SJCRH30 (cell line): ENCODE results near the gene NFE2L2. TPM values are rescaled to one million over a fixed set of nuclear protein-coding genes. Genes with fewer than 3 reads are reported as not detected.
"Not testable (repeated sequence)": the region's sequence is repeated elsewhere in the genome, so short reads cannot be mapped to it uniquely, and the experiment has no call there.

Experiments used
- DNase-seq, 2 experiments: peaks; one replicate each; pipeline ENCODE4 v3.0.0-alpha.2; 2015 to 2020
- H3K27ac ChIP-seq: fragments of 250-450 bp; sonication (Bioruptor Pico); 2 replicates; pipeline ENCODE4 v1.5.1; 2020; ENCODE audit warnings: mild to moderate bottlenecking, moderate library complexity
- H3K27me3 ChIP-seq: fragments of 250-450 bp; sonication (Bioruptor Pico); 2 replicates; pipeline ENCODE4 v1.5.1; 2020; ENCODE audit warnings: mild to moderate bottlenecking, moderate library complexity
- H3K36me3 ChIP-seq: fragments of 250-450 bp; sonication (Bioruptor Pico); 2 replicates; pipeline ENCODE4 v1.5.1; 2020; ENCODE audit warnings: mild to moderate bottlenecking, moderate library complexity
- H3K4me1 ChIP-seq: fragments of 250-450 bp; sonication (Bioruptor Pico); 2 replicates; pipeline ENCODE4 v1.5.1; 2020; ENCODE audit warnings: mild to moderate bottlenecking, moderate library complexity
- H3K4me3 ChIP-seq: fragments of 250-450 bp; sonication (Bioruptor Pico); 2 replicates; pipeline ENCODE4 v1.5.1; 2020; ENCODE audit warnings: mild to moderate bottlenecking, moderate library complexity
- H3K9me3 ChIP-seq: fragments of 250-450 bp; sonication (Bioruptor Pico); replicated peaks from 2 replicates; pipeline ENCODE4 v1.5.1; 2020; ENCODE audit warnings: mild to moderate bottlenecking, moderate library complexity
- total RNA-seq: library from RNA; depleted of rRNA; stranded (reverse); fragments of >200 nt; shearing (Covaris generic); gene quantifications from 2 replicates; pipeline ENCODE4 v1.2.3, GENCODE V29; 2014

Gene NFE2L2
- total RNA-seq, 1 experiment from 2014 or later = 47.7 TPM

GRCh38 chr2:177255227-177255601 is 9.3 kb downstream of the NFE2L2 start:
- Histone ChIP-seq H3K27ac (no peak overlapping the region), H3K4me3 (no peak overlapping the region), H3K4me1 (peaks cover 2% of the 10 kb centered on the region; the same call in 1 of the 2 replicates), H3K9me3 (no peaks in the 10 kb centered on the region), H3K36me3 (peaks cover 20% of the 10 kb centered on the region), H3K27me3 (no peaks in the 10 kb centered on the region)
- DNase-seq = no peak

GRCh38 chr2:177254433-177255226 is 9.9 kb downstream of the NFE2L2 start:
- no peak overlapping the region for H3K27ac ChIP-seq
- no peaks in the 10 kb centered on the region for H3K9me3 ChIP-seq
- peaks cover 21% of the 10 kb centered on the region for H3K36me3 ChIP-seq
- H3K27me3 ChIP-seq = no peaks in the 10 kb centered on the region
- H3K4me3 ChIP-seq = no peak overlapping the region
- peak; percentile 26 to 34 for DNase-seq
- H3K4me1 ChIP-seq = peaks cover 2% of the 10 kb centered on the region; the same call in 1 of the 2 replicates

- DNase-seq = no peak
- no peaks in the 10 kb centered on the region for H3K27me3 ChIP-seq
- peaks cover 2% of the 10 kb centered on the region; the same call in 1 of the 2 replicates for H3K4me1 ChIP-seq
- no peaks in the 10 kb centered on the region for H3K9me3 ChIP-seq
- H3K36me3 ChIP-seq = peaks cover 19% of the 10 kb centered on the region
- H3K4me3 ChIP-seq = no peak overlapping the region
- no peak overlapping the region for H3K27ac ChIP-seq
Observed at GRCh38 chr2:177253704-177254103, 10.8 kb downstream of the NFE2L2 start.

- peaks cover 2% of the 10 kb centered on the region; the same call in 1 of the 2 replicates for H3K4me1 ChIP-seq
- no peaks in the 10 kb centered on the region for H3K27me3 ChIP-seq
- DNase-seq = no peak
- H3K9me3 ChIP-seq = no peaks in the 10 kb centered on the region
- no peak overlapping the region for H3K4me3 ChIP-seq
- H3K36me3 ChIP-seq = peaks cover 14% of the 10 kb centered on the region
- H3K27ac ChIP-seq = no peak overlapping the region
Observed at GRCh38 chr2:177252808-177253531, 11.6 kb downstream of the NFE2L2 start.

GRCh38 chr2:177251165-177251542 is 13.4 kb downstream of the NFE2L2 start:
- Histone ChIP-seq H3K4me3 (no peak overlapping the region), H3K27me3 (no peaks in the 10 kb centered on the region), H3K4me1 (peaks cover 2% of the 10 kb centered on the region; the same call in 1 of the 2 replicates), H3K36me3 (peaks cover 12% of the 10 kb centered on the region), H3K9me3 (no peaks in the 10 kb centered on the region), H3K27ac (no peak overlapping the region; the same call in 1 of the 2 replicates)
- DNase-seq = no peak

GRCh38 chr2:177250461-177250860 is 14.1 kb downstream of the NFE2L2 start:
- DNase-seq = no peak
- H3K9me3 ChIP-seq = no peaks in the 10 kb centered on the region
- no peak overlapping the region for H3K27ac ChIP-seq
- H3K4me3 ChIP-seq = no peak overlapping the region
- peaks cover 12% of the 10 kb centered on the region for H3K36me3 ChIP-seq
- H3K4me1 ChIP-seq = peaks cover 4% of the 10 kb centered on the region
- H3K27me3 ChIP-seq = no peaks in the 10 kb centered on the region

- no peak for DNase-seq
- Histone ChIP-seq H3K36me3 (peaks cover 5% of the 10 kb centered on the region; the same call in 1 of the 2 replicates), H3K9me3 (no peaks in the 10 kb centered on the region), H3K27me3 (no peaks in the 10 kb centered on the region), H3K4me1 (peaks cover 13% of the 10 kb centered on the region), H3K4me3 (no peak overlapping the region), H3K27ac (no peak overlapping the region)
Observed at GRCh38 chr2:177249038-177249437, 15.5 kb downstream of the NFE2L2 start.

GRCh38 chr2:177247693-177248262 is 16.7 kb downstream of the NFE2L2 start:
- Histone ChIP-seq H3K4me1 (peaks cover 18% of the 10 kb centered on the region), H3K36me3 (peaks cover 5% of the 10 kb centered on the region; the same call in 1 of the 2 replicates), H3K27me3 (no peaks in the 10 kb centered on the region), H3K27ac (no peak overlapping the region), H3K9me3 (no peaks in the 10 kb centered on the region), H3K4me3 (no peak overlapping the region)
- no peak for DNase-seq

- H3K4me1 ChIP-seq = peaks cover 25% of the 10 kb centered on the region
- not testable (repeated sequence) for DNase-seq, H3K4me3 ChIP-seq, H3K9me3 ChIP-seq, H3K27ac ChIP-seq, H3K36me3 ChIP-seq, H3K27me3 ChIP-seq
Observed at GRCh38 chr2:177246523-177247030, 17.9 kb downstream of the NFE2L2 start.

- Histone ChIP-seq H3K4me1 (peaks cover 30% of the 10 kb centered on the region), H3K4me3 (no peak overlapping the region), H3K27me3 (no peaks in the 10 kb centered on the region), H3K36me3 (peaks cover 5% of the 10 kb centered on the region; the same call in 1 of the 2 replicates), H3K9me3 (no peaks in the 10 kb centered on the region), H3K27ac (no peak overlapping the region)
- no peak for DNase-seq
Observed at GRCh38 chr2:177246000-177246399, 18.5 kb downstream of the NFE2L2 start.

GRCh38 chr2:177245010-177245422 is 19.5 kb downstream of the NFE2L2 start:
- Histone ChIP-seq H3K4me1 (peaks cover 40% of the 10 kb centered on the region), H3K27ac (peak overlapping the region; percentile 18; the same call in 1 of the 2 replicates)

GRCh38 chr2:177244244-177244771 is 20.2 kb downstream of the NFE2L2 start:
- peak overlapping the region; percentile 18; the same call in 1 of the 2 replicates for H3K27ac ChIP-seq
- H3K27me3 ChIP-seq = no peaks in the 10 kb centered on the region
- H3K9me3 ChIP-seq = no peaks in the 10 kb centered on the region
- H3K4me1 ChIP-seq = peaks cover 45% of the 10 kb centered on the region
- H3K4me3 ChIP-seq = no peak overlapping the region
- H3K36me3 ChIP-seq = no peaks in the 10 kb centered on the region; the same call in 1 of the 2 replicates
- DNase-seq = no peak

More at GRCh38 chr2:177245010-177245422, 19.5 kb downstream of the NFE2L2 start:
- no peak overlapping the region for H3K4me3 ChIP-seq
- DNase-seq = peak; percentile 49 to 65
- no peaks in the 10 kb centered on the region for H3K9me3 ChIP-seq
- H3K36me3 ChIP-seq = peaks cover under 1% of the 10 kb centered on the region; the same call in 1 of the 2 replicates
- no peaks in the 10 kb centered on the region for H3K27me3 ChIP-seq

GRCh38 chr2:177243476-177243875 is 21.1 kb downstream of the NFE2L2 start:
- H3K36me3 ChIP-seq = no peaks in the 10 kb centered on the region; the same call in 1 of the 2 replicates
- H3K9me3 ChIP-seq = no peaks in the 10 kb centered on the region
- peaks cover 45% of the 10 kb centered on the region for H3K4me1 ChIP-seq
- no peak for DNase-seq
- H3K27me3 ChIP-seq = no peaks in the 10 kb centered on the region
- H3K4me3 ChIP-seq = no peak overlapping the region
- H3K27ac ChIP-seq = no peak overlapping the region; the same call in 1 of the 2 replicates

GRCh38 chr2:177243073-177243472 is 21.5 kb downstream of the NFE2L2 start:
- Histone ChIP-seq H3K4me1 (peaks cover 45% of the 10 kb centered on the region), H3K9me3 (no peaks in the 10 kb centered on the region), H3K27ac (peak overlapping the region; percentile 74), H3K4me3 (no peak overlapping the region), H3K36me3 (no peaks in the 10 kb centered on the region; the same call in 1 of the 2 replicates), H3K27me3 (no peaks in the 10 kb centered on the region)
- no peak for DNase-seq
